PC-3 (cell line): ENCODE results near the gene SHOC1. TPM values are rescaled to one million over a fixed set of nuclear protein-coding genes. Genes with fewer than 3 reads are reported as not detected.

Source experiments
- ATAC-seq: fragments of 200-7000 bp; cut with Tn5 transposase; 2 replicates; pipeline ENCODE4 v1.9.1; 2020; ENCODE audit warnings: mild to moderate bottlenecking, moderate library complexity
- BruUV-seq: library from RNA; stranded (reverse); fragments of 400-500 nt; replicated peaks from 2 replicates; lab custom pipeline; 2021; lab: Mats Ljungman, UMichigan
- CTCF ChIA-PET: fragments of 300-600 bp; sonication (Branson Sonifier 250); formaldehyde crosslinking; loops from one replicate; lab custom pipeline; 2022; ENCODE audit warnings: antibody characterized with exemption; lab: Charles Lee
- POLR2A ChIA-PET: fragments of 300-600 bp; sonication (Branson Sonifier 250); formaldehyde crosslinking; loops from one replicate; lab custom pipeline; 2022; ENCODE audit warnings: antibody characterized with exemption; ENCODE audit not compliant: unreplicated experiment; lab: Charles Lee
- DNase-seq: peaks from one replicate; pipeline ENCODE4 v3.0.0-alpha.2; 2015
- H2AFZ ChIP-seq: fragments of 300-600 bp; sonication (generic); 2 replicates; pipeline ENCODE4 v1.6.0; 2016; ENCODE audit warnings: antibody characterized with exemption, low read length
- H3F3A ChIP-seq: fragments of 300-600 bp; sonication (generic); one replicate; pipeline ENCODE4 v1.6.0; 2017; ENCODE audit warnings: antibody characterized with exemption, low read length, control low read depth, mild to moderate bottlenecking; ENCODE audit not compliant: unreplicated experiment
- H3K27ac ChIP-seq: fragments of 300-600 bp; sonication (generic); 2 replicates; pipeline ENCODE4 v1.5.1; 2016; ENCODE audit warnings: mild to moderate bottlenecking, low read length
- H3K27me3 ChIP-seq: fragments of 300-600 bp; sonication (generic); 2 replicates; pipeline ENCODE4 v1.6.1; 2016; ENCODE audit warnings: low read length, mixed read lengths
- H3K36me3 ChIP-seq: fragments of 300-600 bp; sonication (generic); 2 replicates; pipeline ENCODE4 v1.6.1; 2016; ENCODE audit warnings: low read depth, mixed run types, low read length, mixed read lengths
- H3K4me1 ChIP-seq: fragments of 300-600 bp; sonication (generic); 2 replicates; pipeline ENCODE4 v1.5.1; 2016; ENCODE audit warnings: low read length; ENCODE audit not compliant: insufficient read depth
- H3K4me2 ChIP-seq: fragments of 300-600 bp; sonication (generic); 2 replicates; pipeline ENCODE4 v1.6.0; 2016; ENCODE audit warnings: low read length
- H3K4me3 ChIP-seq: fragments of 300-600 bp; sonication (generic); 2 replicates; pipeline ENCODE4 v1.5.1; 2016; ENCODE audit warnings: mild to moderate bottlenecking, low read length, mixed read lengths
- H3K79me2 ChIP-seq: fragments of 300-600 bp; sonication (generic); 2 replicates; pipeline ENCODE4 v1.6.1; 2017; ENCODE audit warnings: low read length, mixed read lengths
- H3K9ac ChIP-seq: fragments of 300-600 bp; sonication (generic); 2 replicates; pipeline ENCODE4 v1.6.0; 2016; ENCODE audit warnings: mild to moderate bottlenecking, low read length
- H3K9me2 ChIP-seq: fragments of 300-600 bp; sonication (generic); replicated peaks from 2 replicates; pipeline ENCODE4 v1.6.1; 2016; ENCODE audit warnings: mixed run types, low read length, mixed read lengths
- H3K9me3 ChIP-seq: fragments of 300-600 bp; sonication (generic); 2 replicates; pipeline ENCODE4 v1.6.1; 2016; ENCODE audit warnings: low read length, mixed read lengths
- H4K20me1 ChIP-seq: fragments of 300-600 bp; sonication (generic); 2 replicates; pipeline ENCODE4 v1.6.1; 2016; ENCODE audit warnings: low read length, mixed read lengths
- EZH2 ChIP-seq: fragments of 300-600 bp; sonication (generic); IDR thresholded peaks from one replicate; pipeline ENCODE4 v1.6.1; 2017; ENCODE audit warnings: antibody characterized with exemption, mild to moderate bottlenecking, low read length; ENCODE audit not compliant: unreplicated experiment
- EZH2phosphoT487 ChIP-seq: fragments of 300-600 bp; sonication (generic); IDR thresholded peaks from 2 replicates; pipeline ENCODE4 v1.6.1; 2018; ENCODE audit warnings: mild to moderate bottlenecking, antibody characterized with exemption, low read length, borderline replicate concordance
- intact Hi-C: fragments of 100-400 bp; cut with micrococcal nuclease; formaldehyde crosslinking; loops from 2 replicates; pipeline ENCODE4 v1.9.0; 2023
- total RNA-seq: library from RNA; depleted of rRNA; stranded (reverse); fragments of >200 nt; gene quantifications from 2 replicates; pipeline ENCODE4 v1.2.3, GENCODE V29; 2014
- TF ChIP-seq, protein P1 (sequence below): fragments of 300-600 bp; sonication (generic); conservative IDR thresholded peaks from 2 replicates; pipeline ENCODE4 v1.5.1; 2017; ENCODE audit warnings: antibody characterized with exemption, low read depth, mild to moderate bottlenecking, low read length

SHOC1 gene
- total RNA-seq, 1 experiment from 2014 or later: 0.18 TPM

GRCh38 chr9:111804636-111805035, 9.9 kb upstream of the SHOC1 start:
- H3K9me2 ChIP-seq: no peaks in the 10 kb centered on the region
- intact Hi-C loops: loop anchor here (5.0 kb wide), 1 partner anchor 42 kb away; no protein-coding TSS in a partner anchor
- DNase-seq: no peak
- ChIA-PET CTCF (no interaction called here), POLR2A (no interaction called here)
- H3F3A ChIP-seq: peaks cover 8% of the 10 kb centered on the region
- no peaks in the 10 kb centered on the region for H3K79me2 ChIP-seq
- no TSS peak for BruUV-seq
- H3K27me3 ChIP-seq: no peaks in the 10 kb centered on the region
- H4K20me1 ChIP-seq: no peaks in the 10 kb centered on the region
- peak overlapping the region; percentile 80; the same call in 1 of the 2 replicates for H3K9ac ChIP-seq
- H3K4me3 ChIP-seq: no peak overlapping the region
- H3K4me2 ChIP-seq: no peak overlapping the region
- TF ChIP-seq, protein P1, sequence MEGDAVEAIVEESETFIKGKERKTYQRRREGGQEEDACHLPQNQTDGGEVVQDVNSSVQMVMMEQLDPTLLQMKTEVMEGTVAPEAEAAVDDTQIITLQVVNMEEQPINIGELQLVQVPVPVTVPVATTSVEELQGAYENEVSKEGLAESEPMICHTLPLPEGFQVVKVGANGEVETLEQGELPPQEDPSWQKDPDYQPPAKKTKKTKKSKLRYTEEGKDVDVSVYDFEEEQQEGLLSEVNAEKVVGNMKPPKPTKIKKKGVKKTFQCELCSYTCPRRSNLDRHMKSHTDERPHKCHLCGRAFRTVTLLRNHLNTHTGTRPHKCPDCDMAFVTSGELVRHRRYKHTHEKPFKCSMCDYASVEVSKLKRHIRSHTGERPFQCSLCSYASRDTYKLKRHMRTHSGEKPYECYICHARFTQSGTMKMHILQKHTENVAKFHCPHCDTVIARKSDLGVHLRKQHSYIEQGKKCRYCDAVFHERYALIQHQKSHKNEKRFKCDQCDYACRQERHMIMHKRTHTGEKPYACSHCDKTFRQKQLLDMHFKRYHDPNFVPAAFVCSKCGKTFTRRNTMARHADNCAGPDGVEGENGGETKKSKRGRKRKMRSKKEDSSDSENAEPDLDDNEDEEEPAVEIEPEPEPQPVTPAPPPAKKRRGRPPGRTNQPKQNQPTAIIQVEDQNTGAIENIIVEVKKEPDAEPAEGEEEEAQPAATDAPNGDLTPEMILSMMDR: no peak
- TF ChIP-seq EZH2phosphoT487: no peak
- TF ChIP-seq EZH2: no peak
- no peaks in the 10 kb centered on the region for H3K36me3 ChIP-seq
- ATAC-seq: no peak
- H3K9me3 ChIP-seq: no peaks in the 10 kb centered on the region
- peak overlapping the region; percentile 99 for H3K27ac ChIP-seq
- H2AFZ ChIP-seq: no peak overlapping the region
- peaks cover 27% of the 10 kb centered on the region for H3K4me1 ChIP-seq

DNA sequence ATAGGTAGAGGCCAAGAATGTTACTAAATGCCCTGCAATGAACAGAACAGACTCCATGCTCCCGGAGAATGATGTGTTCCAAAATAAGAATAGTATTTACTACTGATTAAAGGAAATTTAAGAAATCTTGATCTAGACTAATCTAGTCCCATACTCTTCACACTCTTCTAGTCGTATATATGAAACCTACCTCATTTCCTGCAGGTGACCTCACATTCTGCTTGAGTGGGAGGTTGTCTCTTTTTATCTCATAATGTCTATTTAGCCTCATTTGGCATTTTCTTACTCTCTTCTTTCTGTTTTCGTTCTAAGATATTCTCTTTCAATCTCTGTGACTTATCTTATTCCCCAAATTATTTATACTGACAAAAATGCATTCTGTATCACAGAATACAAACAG, 9.2 kb upstream of the SHOC1 start:
- H3K9me3 ChIP-seq: no peaks in the 10 kb centered on the region
- H4K20me1 ChIP-seq: no peaks in the 10 kb centered on the region
- H3K4me3 ChIP-seq: no peak overlapping the region
- no peaks in the 10 kb centered on the region for H3K79me2 ChIP-seq
- CTCF ChIA-PET: no interaction called here
- TF ChIP-seq, protein P1: no peak
- no peak for TF ChIP-seq EZH2
- no peak for TF ChIP-seq EZH2phosphoT487
- H3F3A ChIP-seq: peaks cover 8% of the 10 kb centered on the region
- no peaks in the 10 kb centered on the region for H3K9me2 ChIP-seq
- no peaks in the 10 kb centered on the region for H3K27me3 ChIP-seq
- H3K9ac ChIP-seq: no peak overlapping the region
- H3K27ac ChIP-seq: no peak overlapping the region
- DNase-seq (no peak), ATAC-seq (no peak)
- no peak overlapping the region for H3K4me2 ChIP-seq
- no peaks in the 10 kb centered on the region for H3K36me3 ChIP-seq
- H3K4me1 ChIP-seq: peaks cover 27% of the 10 kb centered on the region
- POLR2A ChIA-PET: no interaction called here
- intact Hi-C loops: no loop called here
- no peak overlapping the region for H2AFZ ChIP-seq
- BruUV-seq: no TSS peak

GRCh38 chr9:111799915-111800526, 5.3 kb upstream of the SHOC1 start:
- Histone ChIP-seq H3K9me3 (no peaks in the 10 kb centered on the region), H4K20me1 (no peaks in the 10 kb centered on the region), H3K36me3 (no peaks in the 10 kb centered on the region), H3K9ac (no peak overlapping the region), H3K79me2 (no peaks in the 10 kb centered on the region), H3K4me1 (peaks cover 5% of the 10 kb centered on the region), H3K9me2 (no peaks in the 10 kb centered on the region), H2AFZ (no peak overlapping the region), H3K4me2 (no peak overlapping the region), H3F3A (peaks cover 3% of the 10 kb centered on the region), H3K27ac (no peak overlapping the region), H3K27me3 (no peaks in the 10 kb centered on the region), H3K4me3 (no peak overlapping the region)
- intact Hi-C loops: no loop called here
- DNase-seq (no peak), ATAC-seq (no peak)
- CTCF ChIA-PET: no interaction called here
- TF ChIP-seq, protein P1: no peak
- no peak for TF ChIP-seq EZH2
- no peak for TF ChIP-seq EZH2phosphoT487
- BruUV-seq: no TSS peak
- POLR2A ChIA-PET: no interaction called here
